Naive B cell (primary cell): ENCODE results near the gene WLS. TPM values are rescaled to one million over a fixed set of nuclear protein-coding genes. Genes with fewer than 3 reads are reported as not detected.

Experiments
- ATAC-seq, 2 donors: fragments of 150-1000 bp; cut with Tn5 transposase; 2 replicates each; pipeline ENCODE4 v1.10.0; 2021; ENCODE audit warnings: low read depth in 2 of 2, mild to moderate bottlenecking in 2 of 2, moderate library complexity in 2 of 2
- DNase-seq: peaks from one replicate; pipeline ENCODE4 v3.0.0; 2022
- H3K27ac Mint-ChIP-seq, 6 donors: one replicate each; pipeline ENCODE4 v1.8.0; 2020 to 2022; ENCODE audit warnings: mild to moderate bottlenecking in 6 of 6, mixed read lengths in 6 of 6, moderate library complexity in 5 of 6, inconsistent platforms in 2 of 6
- H3K27me3 Mint-ChIP-seq, 3 donors: one replicate each; pipeline ENCODE4 v1.8.0; 2021 to 2022; ENCODE audit warnings: mixed read lengths in 3 of 3, mild to moderate bottlenecking in 1 of 3
- H3K36me3 Mint-ChIP-seq, 2 donors: one replicate each; pipeline ENCODE4 v1.8.0; 2020 to 2022; ENCODE audit warnings: mixed read lengths in 2 of 2, inconsistent platforms in 1 of 2, mild to moderate bottlenecking in 1 of 2
- H3K4me1 Mint-ChIP-seq, 3 donors: one replicate each; pipeline ENCODE4 v1.8.0; 2020 to 2022; ENCODE audit warnings: mixed read lengths in 3 of 3, inconsistent platforms in 1 of 3, mild to moderate bottlenecking in 1 of 3, moderate library complexity in 1 of 3
- H3K4me3 Mint-ChIP-seq, 8 donors: one replicate each; pipeline ENCODE4 v1.8.0; 2020 to 2022; ENCODE audit warnings: mild to moderate bottlenecking in 8 of 8, mixed read lengths in 8 of 8, moderate library complexity in 8 of 8, inconsistent platforms in 2 of 8
- H3K9me3 Mint-ChIP-seq, 7 donors: one replicate each; pipeline ENCODE4 v1.8.0; 2020 to 2022; ENCODE audit warnings: mixed read lengths in 7 of 7, mild to moderate bottlenecking in 5 of 7, inconsistent platforms in 2 of 7, moderate library complexity in 1 of 7
- polyA plus RNA-seq, 6 donors: library from polyadenylated mRNA; unstranded; fragments of 300-500 nt; fragmentation: Illumina TruSeq; gene quantifications; one replicate each; pipeline ENCODE4 v1.2.3, GENCODE V29; 2021; ENCODE audit warnings: low read depth in 6 of 6

Gene WLS
- polyA plus RNA-seq, 6 donors from 2014 or later = 0.78 TPM; not detected in 5

GRCh38 chr1:68204977-68205630 is 27.2 kb downstream of the WLS start:
- H3K4me1 Mint-ChIP-seq = no peaks in the 10 kb centered on the region
- H3K27ac Mint-ChIP-seq = no peak overlapping the region
- H3K27me3 Mint-ChIP-seq = peaks cover 0 to 17% (median 6%) of the 10 kb centered on the region in 3 donors
- no peak overlapping the region for H3K4me3 Mint-ChIP-seq
- ATAC-seq = no peak
- no peaks in the 10 kb centered on the region for H3K36me3 Mint-ChIP-seq
- no peak for DNase-seq
- peaks cover 0 to 4% (median 0%) of the 10 kb centered on the region in 7 donors for H3K9me3 Mint-ChIP-seq

DNA sequence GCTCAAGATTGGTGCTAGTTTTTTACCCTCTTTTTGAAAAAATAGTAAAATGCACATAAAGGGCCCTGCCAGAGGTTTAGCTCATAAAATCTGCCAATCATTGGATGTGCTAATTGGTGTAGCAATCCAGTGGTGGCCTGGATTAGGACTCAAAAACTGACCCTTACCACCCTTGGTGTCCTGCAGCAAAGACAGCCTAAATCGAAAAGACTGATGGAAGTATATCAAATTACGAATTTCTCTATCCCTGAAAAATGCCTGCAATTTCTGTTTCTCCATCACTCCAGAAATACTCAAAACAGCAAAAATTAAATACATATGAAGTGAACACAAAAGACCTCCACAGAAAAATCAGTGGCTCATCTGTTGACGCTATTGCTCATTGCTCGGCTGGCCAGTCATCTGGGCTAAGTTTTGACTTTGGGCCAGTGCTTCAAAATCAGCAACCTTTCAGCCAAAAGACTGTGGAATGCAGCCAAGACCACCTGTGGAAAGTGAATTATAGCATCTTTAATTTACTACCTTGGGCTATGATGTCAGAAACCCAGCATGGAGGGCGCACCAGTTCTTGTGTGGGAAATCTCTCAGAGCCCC is 30.0 kb downstream of the WLS start:
- no peaks in the 10 kb centered on the region for H3K36me3 Mint-ChIP-seq
- no peaks in the 10 kb centered on the region for H3K9me3 Mint-ChIP-seq
- ATAC-seq = no peak
- H3K4me1 Mint-ChIP-seq = no peaks in the 10 kb centered on the region
- no peak for DNase-seq
- no peak overlapping the region for H3K27ac Mint-ChIP-seq
- H3K4me3 Mint-ChIP-seq = no peak overlapping the region
- peaks cover 0 to 16% (median 0%) of the 10 kb centered on the region in 3 donors for H3K27me3 Mint-ChIP-seq

DNA sequence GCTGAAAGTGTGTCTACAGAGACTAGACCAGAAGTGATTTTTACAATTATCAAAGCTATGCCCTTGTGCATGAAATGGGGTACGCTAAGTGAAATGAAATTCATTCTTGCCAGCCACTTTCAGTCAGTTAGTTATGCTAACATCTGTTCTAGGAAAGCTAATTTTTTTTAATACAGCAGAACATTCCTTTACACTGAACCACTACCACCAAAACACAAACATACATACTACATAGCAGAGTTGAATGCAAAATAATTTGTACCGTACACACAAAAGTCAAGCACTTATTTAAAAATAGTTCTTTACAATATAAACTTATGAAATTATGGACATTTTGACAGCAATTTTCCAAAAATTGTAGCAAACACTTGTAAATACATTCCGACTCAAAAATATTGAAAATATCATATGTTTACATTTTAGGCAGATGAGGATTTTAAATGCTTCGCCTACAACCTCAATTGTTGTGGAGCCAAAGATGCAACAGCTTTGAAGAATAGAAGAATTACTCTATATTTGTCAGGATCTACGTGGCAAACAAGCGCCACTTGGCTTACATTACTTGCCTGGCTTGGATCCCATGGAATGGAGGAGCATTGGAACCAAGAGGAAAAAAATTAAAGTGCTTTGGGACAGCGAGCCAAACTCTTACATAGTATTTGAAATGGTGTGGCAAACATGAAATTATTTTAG is 30.6 kb downstream of the WLS start:
- Mint-ChIP-seq H3K27ac (no peak overlapping the region), H3K4me3 (no peak overlapping the region), H3K9me3 (no peaks in the 10 kb centered on the region), H3K36me3 (no peaks in the 10 kb centered on the region), H3K27me3 (peaks cover 0 to 16% (median 0%) of the 10 kb centered on the region in 3 donors), H3K4me1 (no peaks in the 10 kb centered on the region)
- ATAC-seq (no peak), DNase-seq (no peak)

GRCh38 chr1:68199603-68200002 is 32.7 kb downstream of the WLS start:
- Mint-ChIP-seq H3K27me3 (peaks cover 0 to 10% (median 0%) of the 10 kb centered on the region in 3 donors), H3K9me3 (no peaks in the 10 kb centered on the region), H3K4me3 (no peak overlapping the region), H3K4me1 (no peaks in the 10 kb centered on the region), H3K27ac (no peak overlapping the region), H3K36me3 (no peaks in the 10 kb centered on the region)
- DNase-seq (no peak), ATAC-seq (no peak)

GRCh38 chr1:68198752-68199151 is 33.6 kb downstream of the WLS start:
- H3K27me3 Mint-ChIP-seq = peaks cover 0 to 10% (median 7%) of the 10 kb centered on the region in 3 donors
- no peak overlapping the region for H3K4me3 Mint-ChIP-seq

GRCh38 chr1:68197891-68198290 is 34.4 kb downstream of the WLS start:
- no peak for DNase-seq
- no peaks in the 10 kb centered on the region for H3K9me3 Mint-ChIP-seq
- H3K4me3 Mint-ChIP-seq = no peak overlapping the region
- H3K27me3 Mint-ChIP-seq = peaks cover 0 to 10% (median 7%) of the 10 kb centered on the region in 3 donors
- H3K4me1 Mint-ChIP-seq = no peaks in the 10 kb centered on the region
- no peak for ATAC-seq
- no peak overlapping the region for H3K27ac Mint-ChIP-seq
- H3K36me3 Mint-ChIP-seq = no peaks in the 10 kb centered on the region

More at GRCh38 chr1:68198752-68199151, 33.6 kb downstream of the WLS start:
- DNase-seq (no peak), ATAC-seq (no peak)
- no peaks in the 10 kb centered on the region for H3K9me3 Mint-ChIP-seq
- no peak overlapping the region for H3K27ac Mint-ChIP-seq
- H3K4me1 Mint-ChIP-seq = no peaks in the 10 kb centered on the region
- H3K36me3 Mint-ChIP-seq = no peaks in the 10 kb centered on the region

- Mint-ChIP-seq H3K4me3 (no peak overlapping the region), H3K27me3 (peaks cover 0 to 10% (median 7%) of the 10 kb centered on the region in 3 donors), H3K27ac (no peak overlapping the region), H3K9me3 (no peaks in the 10 kb centered on the region), H3K4me1 (no peaks in the 10 kb centered on the region), H3K36me3 (no peaks in the 10 kb centered on the region)
- ATAC-seq = no peak
- no peak for DNase-seq
Measured at GRCh38 chr1:68197461-68197860, 34.9 kb downstream of the WLS start.

GRCh38 chr1:68196676-68197075 is 35.6 kb downstream of the WLS start:
- DNase-seq = no peak
- Mint-ChIP-seq H3K36me3 (no peaks in the 10 kb centered on the region), H3K27me3 (peaks cover 0 to 13% (median 7%) of the 10 kb centered on the region in 3 donors), H3K9me3 (no peaks in the 10 kb centered on the region), H3K4me3 (no peak overlapping the region), H3K4me1 (no peaks in the 10 kb centered on the region), H3K27ac (no peak overlapping the region)
- ATAC-seq = no peak

DNA sequence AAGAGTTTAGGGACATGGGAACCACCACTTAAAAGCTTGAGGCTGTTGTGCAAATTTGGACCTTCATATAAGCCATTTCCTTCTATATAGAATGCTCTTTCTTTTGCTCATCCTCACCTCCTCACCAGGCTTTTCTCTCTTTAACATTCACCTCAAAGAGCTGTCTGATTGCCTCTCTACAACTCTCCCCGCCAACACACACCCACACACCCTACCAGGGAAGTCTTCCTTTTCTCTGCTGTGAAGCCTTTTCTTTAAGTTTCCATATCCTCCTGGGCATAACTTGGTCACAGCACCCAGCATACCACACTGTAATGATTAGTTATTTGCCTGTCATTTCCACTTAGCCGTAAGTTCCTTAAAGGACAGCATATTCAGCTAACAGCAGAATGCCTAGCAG is 40.6 kb downstream of the WLS start:
- no peaks in the 10 kb centered on the region for H3K36me3 Mint-ChIP-seq
- H3K9me3 Mint-ChIP-seq = peaks cover 0 to 6% (median 0%) of the 10 kb centered on the region in 7 donors

DNA sequence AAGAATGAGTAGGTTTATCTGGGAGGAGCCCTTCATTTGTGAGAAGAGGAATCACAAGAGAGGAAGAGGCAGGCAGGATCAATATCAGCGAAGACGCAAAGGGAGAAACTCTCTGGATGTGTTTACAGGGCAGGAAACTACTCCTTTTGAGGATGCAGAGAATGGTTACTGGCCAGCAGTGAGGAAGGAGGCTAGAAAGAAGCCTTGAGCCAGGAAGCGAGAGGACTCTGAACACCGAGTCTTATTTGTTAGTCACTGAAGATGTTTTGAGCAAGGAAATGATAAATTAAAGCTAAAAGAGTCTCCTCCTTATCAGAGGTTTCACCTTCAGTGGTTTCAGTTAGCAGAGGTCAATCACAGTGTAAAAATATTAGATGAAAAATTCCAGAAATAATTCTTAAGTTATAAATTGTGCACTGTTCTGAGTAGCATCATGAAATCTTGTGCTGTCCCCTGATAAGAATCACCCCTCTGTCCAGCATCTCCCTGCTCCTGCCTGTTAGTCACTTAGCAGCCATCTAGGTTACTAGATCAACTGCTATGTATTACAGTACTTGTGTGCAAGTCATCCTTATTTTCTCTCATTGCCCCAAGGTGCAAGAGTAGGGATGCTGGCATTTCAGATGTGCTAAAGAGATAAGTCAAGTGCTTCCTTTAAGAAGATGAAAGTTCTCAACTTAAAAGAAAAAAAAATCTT is 43.5 kb downstream of the WLS start:
- Mint-ChIP-seq H3K36me3 (no peaks in the 10 kb centered on the region), H3K27ac (no peak overlapping the region), H3K4me1 (no peaks in the 10 kb centered on the region), H3K4me3 (no peak overlapping the region), H3K27me3 (peaks cover 18 to 28% (median 22%) of the 10 kb centered on the region in 3 donors), H3K9me3 (peaks cover 0 to 6% (median 0%) of the 10 kb centered on the region in 7 donors)
- ATAC-seq (no peak), DNase-seq (no peak)

More for the DNA sequence above, 40.6 kb downstream of the WLS start:
- Mint-ChIP-seq H3K4me3 (no peak overlapping the region), H3K4me1 (no peaks in the 10 kb centered on the region), H3K27ac (no peak overlapping the region), H3K27me3 (peaks cover 4 to 26% (median 8%) of the 10 kb centered on the region in 3 donors)
- DNase-seq (no peak), ATAC-seq (no peak)

DNA sequence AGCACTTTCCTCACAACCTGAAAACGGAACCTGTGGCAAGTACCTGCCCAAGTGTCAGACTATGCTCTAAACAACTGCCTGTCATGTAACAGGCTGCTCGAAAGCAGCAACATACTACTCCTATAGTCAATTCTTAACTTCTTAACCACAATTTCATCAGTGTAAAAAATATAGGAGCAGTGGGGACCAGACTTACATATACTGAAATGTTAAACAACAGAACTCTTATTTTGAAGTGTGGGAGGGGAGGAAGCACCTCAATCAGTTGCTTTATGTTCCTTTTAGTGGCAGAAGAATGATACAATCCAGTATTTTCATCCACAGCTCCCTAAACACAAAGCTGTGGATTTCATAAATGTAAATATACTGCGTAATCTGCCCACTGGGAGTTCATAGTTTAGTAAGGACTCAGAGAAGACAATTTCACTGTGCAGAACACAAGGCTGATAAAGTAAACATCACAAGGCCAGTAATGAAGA is 44.2 kb downstream of the WLS start:
- Mint-ChIP-seq H3K9me3 (peaks cover 0 to 6% (median 0%) of the 10 kb centered on the region in 7 donors), H3K4me1 (no peaks in the 10 kb centered on the region), H3K36me3 (no peaks in the 10 kb centered on the region), H3K27me3 (peaks cover 18 to 28% (median 22%) of the 10 kb centered on the region in 3 donors), H3K4me3 (no peak overlapping the region), H3K27ac (no peak overlapping the region)
- DNase-seq = no peak
- ATAC-seq = no peak

- DNase-seq (no peak), ATAC-seq (no peak)
- Mint-ChIP-seq H3K4me1 (no peaks in the 10 kb centered on the region), H3K27me3 (peaks cover 21 to 28% (median 22%) of the 10 kb centered on the region in 3 donors), H3K27ac (no peak overlapping the region), H3K36me3 (no peaks in the 10 kb centered on the region), H3K9me3 (peaks cover 0 to 6% (median 0%) of the 10 kb centered on the region in 7 donors), H3K4me3 (no peak overlapping the region)
Measured at GRCh38 chr1:68185743-68186142, 46.6 kb downstream of the WLS start.

GRCh38 chr1:68183895-68184294 is 48.4 kb downstream of the WLS start:
- Mint-ChIP-seq H3K9me3 (no peaks in the 10 kb centered on the region), H3K4me3 (no peak overlapping the region), H3K4me1 (peaks cover 0 to 2% (median 0%) of the 10 kb centered on the region in 3 donors), H3K27me3 (peaks cover 21 to 28% (median 22%) of the 10 kb centered on the region in 3 donors), H3K27ac (no peak overlapping the region), H3K36me3 (no peaks in the 10 kb centered on the region)
- DNase-seq (no peak), ATAC-seq (no peak)
